HepG2 (cell line): ENCODE measurements around the gene AHCY. TPM values are rescaled to one million over a fixed set of nuclear protein-coding genes. Genes with fewer than 3 reads are reported as not detected.

Experiments
- AHR ChIP-seq: IDR thresholded peaks from 2 replicates; pipeline ENCODE4 v1.6.1; 2018; ENCODE audit warnings: missing genetic modification reagents, missing compliant biosample characterization
- ATAD3A ChIP-seq: sonication (generic); formaldehyde crosslinking; IDR thresholded peaks from 2 replicates; pipeline ENCODE4 v1.4.0; 2020; ENCODE audit warnings: missing genetic modification reagents
- ATF7 ChIP-seq, 2 experiments: fragments of 450-650 bp in 1 of 2; sonication (generic) in 1 of 2; formaldehyde crosslinking in 1 of 2; IDR thresholded peaks; 2 replicates each; pipeline versions ENCODE4 v1.4.0 to v1.6.1; 2016 to 2020; ENCODE audit warnings: antibody characterized with exemption in 1 of 2, mild to moderate bottlenecking in 1 of 2, missing genetic modification reagents in 1 of 2
- CHD2 ChIP-seq: IDR thresholded peaks from 2 replicates; pipeline ENCODE4 v1.6.1; 2011; ENCODE audit warnings: low read depth, low read length, improper control_type of control experiment
- ELF4 ChIP-seq: sonication (generic); formaldehyde crosslinking; IDR thresholded peaks from 2 replicates; pipeline ENCODE4 v1.5.0; 2020; ENCODE audit warnings: missing genetic modification reagents, mild to moderate bottlenecking, moderate library complexity, borderline replicate concordance
- ETV5 ChIP-seq: IDR thresholded peaks from 2 replicates; pipeline ENCODE4 v1.6.1; 2018; ENCODE audit warnings: missing biosample characterization, missing genetic modification reagents, inconsistent platforms, borderline replicate concordance
- JUN ChIP-seq: sonication (generic); formaldehyde crosslinking; IDR thresholded peaks from 2 replicates; pipeline ENCODE4 v1.4.0; 2020; ENCODE audit warnings: mild to moderate bottlenecking, missing genetic modification reagents
- MXD4 ChIP-seq: IDR thresholded peaks from 2 replicates; pipeline ENCODE4 v1.6.1; 2016; ENCODE audit warnings: mild to moderate bottlenecking, missing biosample characterization, missing genetic modification reagents
- NFE2L2 ChIP-seq: fragments of 150-350 bp; IDR thresholded peaks from 2 replicates; pipeline ENCODE4 v1.6.1; 2014; ENCODE audit warnings: low read length
- NR2F2 ChIP-seq: IDR thresholded peaks from 2 replicates; pipeline ENCODE4 v1.6.1; 2012; ENCODE audit warnings: low read depth, inconsistent platforms, borderline replicate concordance
- ONECUT2 ChIP-seq: sonication (generic); formaldehyde crosslinking; IDR thresholded peaks from 2 replicates; pipeline ENCODE4 v1.4.0; 2020; ENCODE audit warnings: missing genetic modification reagents
- SALL2 ChIP-seq: sonication (generic); formaldehyde crosslinking; IDR thresholded peaks from 2 replicates; pipeline ENCODE4 v1.8.1; 2023; ENCODE audit warnings: mild to moderate bottlenecking, missing genetic modification reagents, inconsistent platforms
- SMYD3 ChIP-seq: sonication (generic); formaldehyde crosslinking; IDR thresholded peaks from 2 replicates; pipeline ENCODE4 v1.8.1; 2023; ENCODE audit warnings: mild to moderate bottlenecking, missing genetic modification reagents
- ZNF333 ChIP-seq: sonication (generic); formaldehyde crosslinking; IDR thresholded peaks from 2 replicates; pipeline ENCODE4 v1.4.0; 2020; ENCODE audit warnings: mild to moderate bottlenecking, missing genetic modification reagents, borderline replicate concordance
- ZNF546 ChIP-seq: sonication (generic); formaldehyde crosslinking; conservative IDR thresholded peaks from 2 replicates; pipeline ENCODE4 v1.8.1; 2023; ENCODE audit warnings: mild to moderate bottlenecking, missing genetic modification reagents
- ZNF563 ChIP-seq: sonication (generic); formaldehyde crosslinking; IDR thresholded peaks from 2 replicates; pipeline ENCODE4 v1.8.0; 2022; ENCODE audit warnings: mild to moderate bottlenecking, moderate library complexity, missing genetic modification reagents
- polyA plus RNA-seq, 8 experiments: library from polyadenylated mRNA; depleted of rRNA in 3 of 8; stranded (reverse) in 7 of 8; unstranded in 1 of 8; fragments of >200 nt; fragmentation: Illumina TruSeq in 4 of 8; extraction: Trizol in 4 of 8; gene quantifications; 2 replicates each; pipeline versions ENCODE4 v1.2.1 to v1.2.3, GENCODE V29; 2011 to 2016; ENCODE audit warnings: low read depth in 4 of 8, missing spikeins in 1 of 8, mixed read lengths in 1 of 8; ENCODE audit not compliant: insufficient read depth in 1 of 8
- total RNA-seq, 5 experiments: library from RNA; depleted of rRNA; stranded (reverse); fragments of >200 nt; fragmentation: Illumina TruSeq; extraction: Trizol; gene quantifications; 2 replicates each; pipeline ENCODE4 v1.2.3, GENCODE V29; 2016; ENCODE audit warnings: low read depth in 1 of 5
- TF ChIP-seq, protein P1 (sequence below): sonication (generic); formaldehyde crosslinking; IDR thresholded peaks from 2 replicates; pipeline ENCODE4 v1.4.0; 2020; ENCODE audit warnings: missing genetic modification reagents
- TF ChIP-seq, protein P2 (sequence below): sonication (generic); formaldehyde crosslinking; IDR thresholded peaks from 2 replicates; pipeline ENCODE4 v1.8.1; 2023; ENCODE audit warnings: mild to moderate bottlenecking, missing genetic modification reagents
- TF ChIP-seq, protein P3 (sequence below): IDR thresholded peaks from 2 replicates; pipeline ENCODE4 v1.6.1; 2016; ENCODE audit warnings: missing compliant biosample characterization, missing genetic modification reagents, borderline replicate concordance
- TF ChIP-seq, protein P4 (sequence below): IDR thresholded peaks from 2 replicates; pipeline ENCODE4 v1.6.1; 2016; ENCODE audit warnings: missing compliant biosample characterization, missing genetic modification reagents, borderline replicate concordance
- TF ChIP-seq, protein P5 (sequence below): sonication (generic); formaldehyde crosslinking; IDR thresholded peaks from 2 replicates; pipeline ENCODE4 v1.9.0; 2021; ENCODE audit warnings: missing genetic modification reagents, mild to moderate bottlenecking, borderline replicate concordance

The AHCY gene
- total and polyA plus RNA-seq, 2 of the 13 experiments (the other 11 are each of a cell fraction or from before 2014, with no cell fraction given), result 407 to 419 TPM

DNA sequence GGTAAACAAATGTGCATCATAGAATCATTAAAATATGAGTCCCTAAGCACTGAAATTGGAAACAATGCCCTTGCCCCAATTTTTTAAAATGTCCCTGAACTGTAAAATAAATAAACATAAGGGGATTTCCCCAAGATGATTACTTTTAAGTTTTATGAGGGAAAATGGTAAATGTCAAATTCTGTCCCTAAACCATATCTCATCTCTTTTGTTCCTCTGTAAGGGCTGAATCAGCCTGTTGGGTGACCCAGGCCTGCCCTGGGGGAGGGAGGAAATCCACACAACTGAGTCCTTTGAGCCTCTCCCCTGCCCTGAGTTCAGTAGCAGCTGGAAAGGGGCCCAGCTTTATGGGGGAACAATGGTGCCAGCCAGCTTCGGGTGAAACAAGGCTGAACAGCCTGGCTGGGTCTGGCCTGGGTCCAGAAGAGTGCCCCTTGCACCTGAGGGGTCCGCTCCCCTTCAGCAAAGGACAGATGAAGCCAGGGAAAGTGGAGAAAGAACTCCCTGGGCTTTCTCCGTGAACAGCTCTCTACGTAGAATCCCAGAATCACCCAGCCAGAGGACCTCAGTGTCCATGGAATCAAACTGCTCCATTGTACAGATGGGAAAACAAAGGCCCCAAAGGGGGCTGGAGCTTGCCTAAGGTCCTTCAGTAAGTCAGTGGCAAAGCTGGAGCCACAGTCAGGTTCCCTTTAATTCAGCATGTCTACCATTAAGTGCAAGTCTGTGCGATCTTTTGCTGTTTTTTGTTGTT is 31.7 kb upstream of the AHCY start (continued):
- TF ChIP-seq NFE2L2 (no peak), ATAD3A (CRISPR knock-in tag) (no peak), SMYD3 (no peak), ELF4 (CRISPR knock-in tag) (no peak), ZNF546 (CRISPR knock-in tag) (0 out of 2 replicates have a peak, but pooled peaks have one; percentile 51), ATF7 (IDR thresholded peaks at IDR 0.05) (no peak), ATF7 (CRISPR knock-in tag; IDR thresholded peaks at IDR 0.05) (0 out of 2 replicates have a peak, but pooled peaks have one; percentile 50), SALL2 (CRISPR knock-in tag) (no peak; the same call in 1 of the 2 replicates), ONECUT2 (CRISPR knock-in tag) (no peak), CHD2 (no peak), ETV5 (CRISPR knock-in tag) (peak; percentile 24; the same call in 1 of the 2 replicates), AHR (CRISPR knock-in tag) (no peak), ZNF563 (CRISPR knock-in tag) (no peak), MXD4 (CRISPR knock-in tag) (no peak), NR2F2 (no peak), ZNF333 (CRISPR knock-in tag) (no peak), JUN (CRISPR knock-in tag) (no peak)
- TF ChIP-seq, protein P1, sequence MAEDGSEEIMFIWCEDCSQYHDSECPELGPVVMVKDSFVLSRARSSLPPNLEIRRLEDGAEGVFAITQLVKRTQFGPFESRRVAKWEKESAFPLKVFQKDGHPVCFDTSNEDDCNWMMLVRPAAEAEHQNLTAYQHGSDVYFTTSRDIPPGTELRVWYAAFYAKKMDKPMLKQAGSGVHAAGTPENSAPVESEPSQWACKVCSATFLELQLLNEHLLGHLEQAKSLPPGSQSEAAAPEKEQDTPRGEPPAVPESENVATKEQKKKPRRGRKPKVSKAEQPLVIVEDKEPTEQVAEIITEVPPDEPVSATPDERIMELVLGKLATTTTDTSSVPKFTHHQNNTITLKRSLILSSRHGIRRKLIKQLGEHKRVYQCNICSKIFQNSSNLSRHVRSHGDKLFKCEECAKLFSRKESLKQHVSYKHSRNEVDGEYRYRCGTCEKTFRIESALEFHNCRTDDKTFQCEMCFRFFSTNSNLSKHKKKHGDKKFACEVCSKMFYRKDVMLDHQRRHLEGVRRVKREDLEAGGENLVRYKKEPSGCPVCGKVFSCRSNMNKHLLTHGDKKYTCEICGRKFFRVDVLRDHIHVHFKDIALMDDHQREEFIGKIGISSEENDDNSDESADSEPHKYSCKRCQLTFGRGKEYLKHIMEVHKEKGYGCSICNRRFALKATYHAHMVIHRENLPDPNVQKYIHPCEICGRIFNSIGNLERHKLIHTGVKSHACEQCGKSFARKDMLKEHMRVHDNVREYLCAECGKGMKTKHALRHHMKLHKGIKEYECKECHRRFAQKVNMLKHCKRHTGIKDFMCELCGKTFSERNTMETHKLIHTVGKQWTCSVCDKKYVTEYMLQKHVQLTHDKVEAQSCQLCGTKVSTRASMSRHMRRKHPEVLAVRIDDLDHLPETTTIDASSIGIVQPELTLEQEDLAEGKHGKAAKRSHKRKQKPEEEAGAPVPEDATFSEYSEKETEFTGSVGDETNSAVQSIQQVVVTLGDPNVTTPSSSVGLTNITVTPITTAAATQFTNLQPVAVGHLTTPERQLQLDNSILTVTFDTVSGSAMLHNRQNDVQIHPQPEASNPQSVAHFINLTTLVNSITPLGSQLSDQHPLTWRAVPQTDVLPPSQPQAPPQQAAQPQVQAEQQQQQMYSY (CRISPR knock-in tag), result no peak
- TF ChIP-seq, protein P2, sequence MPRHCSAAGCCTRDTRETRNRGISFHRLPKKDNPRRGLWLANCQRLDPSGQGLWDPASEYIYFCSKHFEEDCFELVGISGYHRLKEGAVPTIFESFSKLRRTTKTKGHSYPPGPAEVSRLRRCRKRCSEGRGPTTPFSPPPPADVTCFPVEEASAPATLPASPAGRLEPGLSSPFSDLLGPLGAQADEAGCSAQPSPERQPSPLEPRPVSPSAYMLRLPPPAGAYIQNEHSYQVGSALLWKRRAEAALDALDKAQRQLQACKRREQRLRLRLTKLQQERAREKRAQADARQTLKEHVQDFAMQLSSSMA (CRISPR knock-in tag), result no peak
- TF ChIP-seq, protein P3, sequence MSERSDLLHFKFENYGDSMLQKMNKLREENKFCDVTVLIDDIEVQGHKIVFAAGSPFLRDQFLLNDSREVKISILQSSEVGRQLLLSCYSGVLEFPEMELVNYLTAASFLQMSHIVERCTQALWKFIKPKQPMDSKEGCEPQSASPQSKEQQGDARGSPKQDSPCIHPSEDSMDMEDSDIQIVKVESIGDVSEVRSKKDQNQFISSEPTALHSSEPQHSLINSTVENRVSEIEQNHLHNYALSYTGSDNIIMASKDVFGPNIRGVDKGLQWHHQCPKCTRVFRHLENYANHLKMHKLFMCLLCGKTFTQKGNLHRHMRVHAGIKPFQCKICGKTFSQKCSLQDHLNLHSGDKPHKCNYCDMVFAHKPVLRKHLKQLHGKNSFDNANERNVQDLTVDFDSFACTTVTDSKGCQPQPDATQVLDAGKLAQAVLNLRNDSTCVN (CRISPR knock-in tag), result no peak
- TF ChIP-seq, protein P4, sequence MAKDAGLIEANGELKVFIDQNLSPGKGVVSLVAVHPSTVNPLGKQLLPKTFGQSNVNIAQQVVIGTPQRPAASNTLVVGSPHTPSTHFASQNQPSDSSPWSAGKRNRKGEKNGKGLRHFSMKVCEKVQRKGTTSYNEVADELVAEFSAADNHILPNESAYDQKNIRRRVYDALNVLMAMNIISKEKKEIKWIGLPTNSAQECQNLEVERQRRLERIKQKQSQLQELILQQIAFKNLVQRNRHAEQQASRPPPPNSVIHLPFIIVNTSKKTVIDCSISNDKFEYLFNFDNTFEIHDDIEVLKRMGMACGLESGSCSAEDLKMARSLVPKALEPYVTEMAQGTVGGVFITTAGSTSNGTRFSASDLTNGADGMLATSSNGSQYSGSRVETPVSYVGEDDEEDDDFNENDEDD (CRISPR knock-in tag), result no peak
- TF ChIP-seq, protein P5, sequence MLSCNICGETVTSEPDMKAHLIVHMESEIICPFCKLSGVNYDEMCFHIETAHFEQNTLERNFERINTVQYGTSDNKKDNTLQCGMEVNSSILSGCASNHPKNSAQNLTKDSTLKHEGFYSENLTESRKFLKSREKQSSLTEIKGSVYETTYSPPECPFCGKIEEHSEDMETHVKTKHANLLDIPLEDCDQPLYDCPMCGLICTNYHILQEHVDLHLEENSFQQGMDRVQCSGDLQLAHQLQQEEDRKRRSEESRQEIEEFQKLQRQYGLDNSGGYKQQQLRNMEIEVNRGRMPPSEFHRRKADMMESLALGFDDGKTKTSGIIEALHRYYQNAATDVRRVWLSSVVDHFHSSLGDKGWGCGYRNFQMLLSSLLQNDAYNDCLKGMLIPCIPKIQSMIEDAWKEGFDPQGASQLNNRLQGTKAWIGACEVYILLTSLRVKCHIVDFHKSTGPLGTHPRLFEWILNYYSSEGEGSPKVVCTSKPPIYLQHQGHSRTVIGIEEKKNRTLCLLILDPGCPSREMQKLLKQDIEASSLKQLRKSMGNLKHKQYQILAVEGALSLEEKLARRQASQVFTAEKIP (CRISPR knock-in tag), result 0 out of 2 replicates have a peak, but pooled peaks have one; percentile 49
